ENCODE measurements around the gene LGALS7B. TPM values are rescaled to one million over a fixed set of nuclear protein-coding genes. Genes with fewer than 3 reads are reported as not detected.
"Not testable (repeated sequence)": the region's sequence is repeated elsewhere in the genome, so short reads cannot be mapped to it uniquely, and the experiment has no call there.

Gene LGALS7B
- total RNA-seq, 2 experiments from 2014 or later = not detected

DNA sequence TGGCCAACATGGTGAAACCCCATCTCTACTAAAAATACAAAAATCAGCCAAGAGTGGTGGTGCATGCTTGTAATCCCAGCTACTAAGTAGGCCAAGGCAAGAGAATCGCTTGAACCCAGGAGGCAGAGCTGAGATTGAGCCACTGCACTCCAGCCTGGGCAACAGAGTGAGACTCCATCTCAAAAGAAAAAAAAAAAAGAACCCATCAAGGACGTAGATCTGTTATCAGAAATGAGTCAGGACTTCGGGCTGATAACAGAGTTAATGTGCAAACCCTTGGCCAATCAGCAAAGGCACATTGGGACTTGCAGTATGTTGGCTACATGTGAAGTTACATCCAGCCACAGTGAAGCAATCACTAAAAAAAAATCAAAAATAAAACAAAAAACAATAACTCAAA is 4.8 kb upstream of the LGALS7B start:
- TF ChIP-seq, protein P1, sequence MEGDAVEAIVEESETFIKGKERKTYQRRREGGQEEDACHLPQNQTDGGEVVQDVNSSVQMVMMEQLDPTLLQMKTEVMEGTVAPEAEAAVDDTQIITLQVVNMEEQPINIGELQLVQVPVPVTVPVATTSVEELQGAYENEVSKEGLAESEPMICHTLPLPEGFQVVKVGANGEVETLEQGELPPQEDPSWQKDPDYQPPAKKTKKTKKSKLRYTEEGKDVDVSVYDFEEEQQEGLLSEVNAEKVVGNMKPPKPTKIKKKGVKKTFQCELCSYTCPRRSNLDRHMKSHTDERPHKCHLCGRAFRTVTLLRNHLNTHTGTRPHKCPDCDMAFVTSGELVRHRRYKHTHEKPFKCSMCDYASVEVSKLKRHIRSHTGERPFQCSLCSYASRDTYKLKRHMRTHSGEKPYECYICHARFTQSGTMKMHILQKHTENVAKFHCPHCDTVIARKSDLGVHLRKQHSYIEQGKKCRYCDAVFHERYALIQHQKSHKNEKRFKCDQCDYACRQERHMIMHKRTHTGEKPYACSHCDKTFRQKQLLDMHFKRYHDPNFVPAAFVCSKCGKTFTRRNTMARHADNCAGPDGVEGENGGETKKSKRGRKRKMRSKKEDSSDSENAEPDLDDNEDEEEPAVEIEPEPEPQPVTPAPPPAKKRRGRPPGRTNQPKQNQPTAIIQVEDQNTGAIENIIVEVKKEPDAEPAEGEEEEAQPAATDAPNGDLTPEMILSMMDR (IDR thresholded peaks at IDR 0.05) = no peak
- no peak overlapping the region for H3K27ac Mint-ChIP-seq
- no peaks in the 10 kb centered on the region for H3K9me3 ChIP-seq (ENCODE audit: control insufficient read depth in 1 of 2, insufficient read depth in 1 of 2, low read length in 2 of 2)
- no peaks in the 10 kb centered on the region for H3K36me3 Mint-ChIP-seq (ENCODE audit: low read depth)
- H3K9me3 Mint-ChIP-seq = no peaks in the 10 kb centered on the region
- H3K4me1 ChIP-seq (ENCODE audit: insufficient read depth, low read length) = no peaks in the 10 kb centered on the region
- no peaks in the 10 kb centered on the region for H3K27me3 Mint-ChIP-seq
- no peaks in the 10 kb centered on the region for H3K27me3 ChIP-seq (ENCODE audit: control insufficient read depth in 1 of 2, insufficient read depth in 2 of 2, low read length in 2 of 2)
- ChIA-PET CTCF (no interaction called here), POLR2A (no interaction called here)
- H3K36me3 ChIP-seq (ENCODE audit: insufficient read depth, low read length) = no peaks in the 10 kb centered on the region
- DNase-seq = no peak
- ATAC-seq (ENCODE audit: poor library complexity) = no peak
- H3K27ac ChIP-seq (ENCODE audit: low read depth in 1 of 2, low read length in 2 of 2) = no peak overlapping the region
- no peak overlapping the region for H3K4me3 Mint-ChIP-seq
- no peak overlapping the region for H3K4me3 ChIP-seq (ENCODE audit: low read length)
- no peaks in the 10 kb centered on the region for H3K4me1 Mint-ChIP-seq (ENCODE audit: low read depth)
- intact Hi-C loops (cut with DNase I, micrococcal nuclease) = loop anchor here in 1 of 2 experiments (1.0 kb wide), 1 partner anchor 22 kb away; no protein-coding TSS in a partner anchor

DNA sequence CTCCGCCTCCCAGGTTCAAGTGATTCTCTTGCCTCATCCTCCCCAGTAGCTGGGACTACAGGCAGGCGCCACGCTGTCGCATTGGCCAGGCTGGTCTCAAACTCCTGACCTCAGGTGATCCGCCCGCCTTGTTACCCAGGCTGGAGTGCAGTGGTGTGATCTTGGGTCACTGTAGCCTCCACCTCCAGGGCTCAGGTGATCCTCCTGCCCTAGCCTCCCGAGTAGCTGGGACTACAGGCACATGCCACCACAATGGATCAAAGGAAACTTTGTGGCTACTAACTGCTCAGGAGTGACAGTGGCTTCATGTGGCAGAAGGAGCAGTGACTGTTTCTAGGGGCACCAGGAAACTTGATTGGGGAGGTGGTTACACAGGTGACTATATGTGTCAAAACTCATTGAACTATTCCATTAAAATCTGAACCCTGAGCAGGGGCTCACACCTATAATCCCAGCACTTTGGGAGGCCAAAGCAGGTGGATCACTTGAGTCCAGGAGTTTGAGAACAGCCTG is 3.8 kb upstream of the LGALS7B start:
- DNase-seq = no peak
- ChIA-PET POLR2A (no interaction called here), CTCF (no interaction called here)
- Mint-ChIP-seq H3K9me3 (no peaks in the 10 kb centered on the region), H3K4me1 (ENCODE audit: low read depth) (no peaks in the 10 kb centered on the region), H3K36me3 (ENCODE audit: low read depth) (no peaks in the 10 kb centered on the region), H3K27me3 (no peaks in the 10 kb centered on the region), H3K27ac (no peak overlapping the region), H3K4me3 (no peak overlapping the region)
- intact Hi-C loops (cut with DNase I, micrococcal nuclease) = loop anchor here in 1 of 2 experiments (5.0 kb wide), 1 partner anchor 47 kb away; the partner anchor contains the start of gene ECH1
- H3K27ac ChIP-seq (ENCODE audit: low read depth in 1 of 2, low read length in 2 of 2) = no peak overlapping the region
- no peaks in the 10 kb centered on the region for H3K27me3 ChIP-seq (ENCODE audit: control insufficient read depth in 1 of 2, insufficient read depth in 2 of 2, low read length in 2 of 2)
- H3K4me3 ChIP-seq (ENCODE audit: low read length) = no peak overlapping the region
- no peaks in the 10 kb centered on the region for H3K36me3 ChIP-seq (ENCODE audit: insufficient read depth, low read length)
- no peaks in the 10 kb centered on the region for H3K4me1 ChIP-seq (ENCODE audit: insufficient read depth, low read length)
- TF ChIP-seq, protein P1 (IDR thresholded peaks at IDR 0.05) = no peak
- ATAC-seq (ENCODE audit: poor library complexity) = no peak
- H3K9me3 ChIP-seq (ENCODE audit: control insufficient read depth in 1 of 2, insufficient read depth in 1 of 2, low read length in 2 of 2) = no peaks in the 10 kb centered on the region

DNA sequence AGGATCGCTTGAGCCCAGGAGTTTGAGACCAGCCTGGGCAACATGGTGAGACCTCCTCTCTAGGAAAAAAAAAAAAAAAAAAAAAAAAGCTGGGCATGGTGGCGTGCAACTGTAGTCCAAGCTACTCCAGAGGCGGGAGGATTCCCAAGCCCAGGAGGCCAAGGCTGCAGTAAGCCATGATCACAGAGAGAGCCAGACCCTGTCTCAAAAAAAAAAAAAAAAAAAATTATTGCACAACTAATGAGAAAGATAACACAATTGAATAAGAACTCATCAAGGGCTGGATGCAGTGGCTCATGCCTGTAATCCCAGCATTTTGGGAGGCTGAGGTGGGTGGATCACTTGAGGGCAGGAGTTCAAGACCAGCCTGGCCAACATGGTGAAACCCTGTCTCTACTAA is 2.9 kb upstream of the LGALS7B start:
- H3K4me1 ChIP-seq (ENCODE audit: insufficient read depth, low read length); ATAC-seq (ENCODE audit: poor library complexity); H3K36me3 ChIP-seq (ENCODE audit: insufficient read depth, low read length); CTCF ChIA-PET; H3K27me3 Mint-ChIP-seq; H3K27ac Mint-ChIP-seq; H3K27ac ChIP-seq (ENCODE audit: low read depth in 1 of 2, low read length in 2 of 2); DNase-seq; H3K36me3 Mint-ChIP-seq (ENCODE audit: low read depth); H3K4me1 Mint-ChIP-seq (ENCODE audit: low read depth); H3K27me3 ChIP-seq (ENCODE audit: control insufficient read depth in 1 of 2, insufficient read depth in 2 of 2, low read length in 2 of 2); H3K9me3 ChIP-seq (ENCODE audit: control insufficient read depth in 1 of 2, insufficient read depth in 1 of 2, low read length in 2 of 2); H3K4me3 Mint-ChIP-seq; H3K9me3 Mint-ChIP-seq; H3K4me3 ChIP-seq (ENCODE audit: low read length): not testable (repeated sequence)
- POLR2A ChIA-PET = interaction anchor here (1.4 kb wide), 2 partner anchors 11 to 16 kb away, joined by 4 to 5 read pairs; no protein-coding TSS in a partner anchor
- intact Hi-C loops (cut with DNase I, micrococcal nuclease) = loop anchor here in 1 of 2 experiments (2.0 to 5.0 kb wide), 2 partner anchors 17 to 46 kb away; partner anchors contain the start of gene ECH1
